GM19324 (cell line): ENCODE data around the gene PRKCZ.

Experiments used
- ATAC-seq: cut with Tn5 transposase; IDR thresholded peaks from one replicate; pipeline ENCODE4 v1.9.1; 2021; ENCODE audit warnings: mild to moderate bottlenecking, moderate library complexity; ENCODE audit not compliant: unreplicated experiment, low FRiP score

The PRKCZ gene

GRCh38 chr1:2172012-2172411, 121.8 kb downstream of the PRKCZ start:
- no peak for ATAC-seq

- ATAC-seq = no peak
These were observed 122.4 kb downstream of the PRKCZ start for GRCh38 chr1:2172551-2173146.

GRCh38 chr1:2173546-2174347, 123.5 kb downstream of the PRKCZ start:
- ATAC-seq = no peak

GRCh38 chr1:2174348-2175054, 124.3 kb downstream of the PRKCZ start:
- no peak for ATAC-seq

GRCh38 chr1:2175055-2175414, 124.8 kb downstream of the PRKCZ start:
- no peak for ATAC-seq

GRCh38 chr1:2175681-2176454, 125.7 kb downstream of the PRKCZ start:
- ATAC-seq = no peak

- no peak for ATAC-seq
These were observed 126.4 kb downstream of the PRKCZ start for GRCh38 chr1:2176615-2177014.

GRCh38 chr1:2177541-2177940, 127.3 kb downstream of the PRKCZ start:
- no peak for ATAC-seq

- ATAC-seq = no peak
These were observed 127.8 kb downstream of the PRKCZ start for GRCh38 chr1:2177946-2178538.

GRCh38 chr1:2178875-2179274, 128.7 kb downstream of the PRKCZ start:
- ATAC-seq = no peak

- ATAC-seq = no peak
These were observed 129.2 kb downstream of the PRKCZ start for GRCh38 chr1:2179283-2180013.

- ATAC-seq = no peak
These were observed 130.4 kb downstream of the PRKCZ start for GRCh38 chr1:2180297-2181245.

GRCh38 chr1:2181271-2181670, 131.1 kb downstream of the PRKCZ start:
- no peak for ATAC-seq

- no peak for ATAC-seq
These were observed 131.5 kb downstream of the PRKCZ start for GRCh38 chr1:2181752-2182151.

GRCh38 chr1:2182376-2182775, 132.2 kb downstream of the PRKCZ start:
- ATAC-seq = no peak

GRCh38 chr1:2183937-2184334, 133.7 kb downstream of the PRKCZ start:
- no peak for ATAC-seq

- ATAC-seq = no peak
These were observed 134.3 kb downstream of the PRKCZ start for GRCh38 chr1:2184531-2184930.

- no peak for ATAC-seq
These were observed 134.7 kb downstream of the PRKCZ start for GRCh38 chr1:2184934-2185333.
